Uterus (tissue), 2 donors: ENCODE data around the gene KLF7.

Experiments
- CTCF ChIP-seq, 4 experiments: fragments of 200-600 bp in 2 of 4; fragments of 450-650 bp in 2 of 4; sonication (generic) in 2 of 4; IDR thresholded peaks; one replicate each; pipeline ENCODE4 v1.5.1; 2016 to 2019; ENCODE audit warnings: antibody characterized with exemption in 4 of 4, mild to moderate bottlenecking in 2 of 4, moderate library complexity in 1 of 4
- POLR2A ChIP-seq, 2 donors: fragments of 450-650 bp; IDR thresholded peaks; one replicate each; pipeline ENCODE4 v1.6.1; 2016; ENCODE audit warnings: antibody characterized with exemption in 2 of 2, mild to moderate bottlenecking in 1 of 2, moderate library complexity in 1 of 2

GRCh38 chr2:207110310-207110709, 55.4 kb downstream of the KLF7 start:
- TF ChIP-seq CTCF (IDR thresholded peaks at IDR 0.05): no peak
- TF ChIP-seq POLR2A (IDR thresholded peaks at IDR 0.05): no peak
